Stimulated activated CD8-positive, alpha-beta memory T cell treated with anti-CD3 and anti-CD28 coated beads, Interleukin-4, amount 100 ng/mL, for 48 hours (primary cell): Measurements from ENCODE around the gene ZBTB20.

ENCODE experiments used
- DNase-seq: peaks from one replicate; pipeline ENCODE4 v3.0.0-alpha.2; 2020

The ZBTB20 gene

GRCh38 chr3:115087512-115087911, 59.6 kb downstream of the ZBTB20 start:
- DNase-seq: no peak

GRCh38 chr3:115086344-115086743, 60.7 kb downstream of the ZBTB20 start:
- no peak for DNase-seq

- DNase-seq: no peak
Measured at GRCh38 chr3:115085197-115085865, 61.8 kb downstream of the ZBTB20 start.

- no peak for DNase-seq
Measured at GRCh38 chr3:115084686-115085085, 62.4 kb downstream of the ZBTB20 start.

- DNase-seq: no peak
Measured at GRCh38 chr3:115082260-115082659, 64.8 kb downstream of the ZBTB20 start.

GRCh38 chr3:115081444-115081843, 65.6 kb downstream of the ZBTB20 start:
- DNase-seq: no peak

- DNase-seq: no peak
Measured at GRCh38 chr3:115077501-115078250, 69.4 kb downstream of the ZBTB20 start.

GRCh38 chr3:115074502-115074901, 72.6 kb downstream of the ZBTB20 start:
- no peak for DNase-seq

GRCh38 chr3:115072265-115073021, 74.6 kb downstream of the ZBTB20 start:
- no peak for DNase-seq

GRCh38 chr3:115071601-115072000, 75.5 kb downstream of the ZBTB20 start:
- no peak for DNase-seq

- DNase-seq: no peak
Measured at GRCh38 chr3:115071166-115071565, 75.9 kb downstream of the ZBTB20 start.

GRCh38 chr3:115068799-115069198, 78.3 kb downstream of the ZBTB20 start:
- DNase-seq: no peak

- DNase-seq: no peak
Measured at GRCh38 chr3:115062412-115062956, 84.6 kb downstream of the ZBTB20 start.

GRCh38 chr3:115062009-115062408, 85.1 kb downstream of the ZBTB20 start:
- DNase-seq: no peak

- DNase-seq: no peak
Measured at GRCh38 chr3:115052906-115053305, 94.2 kb downstream of the ZBTB20 start.

GRCh38 chr3:115042351-115042750, 104.7 kb downstream of the ZBTB20 start:
- DNase-seq: no peak

GRCh38 chr3:115040673-115041286, 106.3 kb downstream of the ZBTB20 start:
- DNase-seq: peak; percentile 39

GRCh38 chr3:115040246-115040645, 106.8 kb downstream of the ZBTB20 start:
- no peak for DNase-seq

- DNase-seq: no peak
Measured at GRCh38 chr3:115038817-115039216, 108.3 kb downstream of the ZBTB20 start.

GRCh38 chr3:115022835-115023398, 124.2 kb downstream of the ZBTB20 start:
- DNase-seq: no peak

- no peak for DNase-seq
Measured at GRCh38 chr3:115022199-115022598, 124.9 kb downstream of the ZBTB20 start.

- no peak for DNase-seq
Measured at GRCh38 chr3:115021061-115021460, 126.0 kb downstream of the ZBTB20 start.

GRCh38 chr3:115019900-115020299, 127.2 kb downstream of the ZBTB20 start:
- DNase-seq: no peak
